ENCODE measurements around the gene CYBB.

DNA sequence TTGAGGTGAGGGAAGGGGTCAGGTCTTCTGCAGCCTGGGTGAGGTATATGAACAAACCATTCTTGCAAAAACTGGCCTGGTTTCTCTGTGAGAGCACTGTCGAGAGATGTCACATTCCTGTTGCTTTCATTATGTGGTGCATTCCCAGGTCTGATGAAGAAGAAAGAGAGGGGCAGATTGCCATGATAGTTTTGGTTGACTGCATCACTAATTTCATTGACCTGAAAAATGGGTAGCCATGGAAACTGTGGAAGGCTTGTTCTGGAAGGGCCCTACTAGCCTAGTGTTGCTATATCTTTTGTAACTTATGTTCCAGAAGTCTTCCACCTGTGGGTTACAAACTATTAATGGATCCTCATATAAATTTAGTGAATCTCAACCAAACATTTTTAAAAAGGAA lies 32.9 kb upstream of the CYBB start:
- TF ChIP-seq, protein P1, sequence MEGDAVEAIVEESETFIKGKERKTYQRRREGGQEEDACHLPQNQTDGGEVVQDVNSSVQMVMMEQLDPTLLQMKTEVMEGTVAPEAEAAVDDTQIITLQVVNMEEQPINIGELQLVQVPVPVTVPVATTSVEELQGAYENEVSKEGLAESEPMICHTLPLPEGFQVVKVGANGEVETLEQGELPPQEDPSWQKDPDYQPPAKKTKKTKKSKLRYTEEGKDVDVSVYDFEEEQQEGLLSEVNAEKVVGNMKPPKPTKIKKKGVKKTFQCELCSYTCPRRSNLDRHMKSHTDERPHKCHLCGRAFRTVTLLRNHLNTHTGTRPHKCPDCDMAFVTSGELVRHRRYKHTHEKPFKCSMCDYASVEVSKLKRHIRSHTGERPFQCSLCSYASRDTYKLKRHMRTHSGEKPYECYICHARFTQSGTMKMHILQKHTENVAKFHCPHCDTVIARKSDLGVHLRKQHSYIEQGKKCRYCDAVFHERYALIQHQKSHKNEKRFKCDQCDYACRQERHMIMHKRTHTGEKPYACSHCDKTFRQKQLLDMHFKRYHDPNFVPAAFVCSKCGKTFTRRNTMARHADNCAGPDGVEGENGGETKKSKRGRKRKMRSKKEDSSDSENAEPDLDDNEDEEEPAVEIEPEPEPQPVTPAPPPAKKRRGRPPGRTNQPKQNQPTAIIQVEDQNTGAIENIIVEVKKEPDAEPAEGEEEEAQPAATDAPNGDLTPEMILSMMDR (IDR thresholded peaks at IDR 0.05), result no peak
- no peak for TF ChIP-seq POLR2AphosphoS5 (IDR thresholded peaks at IDR 0.05; ENCODE audit: low read depth, low read length)

Measured in Panc1 (cell line).